Activated effector memory CD4-positive, alpha-beta T cell treated with anti-CD3 and anti-CD28 coated beads, Interleukin-2, amount 50 U/mL, for 16 hours (primary cell): ENCODE data around the gene TP53.
"Not testable (repeated sequence)": the region's sequence is repeated elsewhere in the genome, so short reads cannot be mapped to it uniquely, and the experiment has no call there.

Experiments used
- DNase-seq: peaks from one replicate; pipeline ENCODE4 v3.0.0-alpha.2; 2020

The TP53 gene

DNA sequence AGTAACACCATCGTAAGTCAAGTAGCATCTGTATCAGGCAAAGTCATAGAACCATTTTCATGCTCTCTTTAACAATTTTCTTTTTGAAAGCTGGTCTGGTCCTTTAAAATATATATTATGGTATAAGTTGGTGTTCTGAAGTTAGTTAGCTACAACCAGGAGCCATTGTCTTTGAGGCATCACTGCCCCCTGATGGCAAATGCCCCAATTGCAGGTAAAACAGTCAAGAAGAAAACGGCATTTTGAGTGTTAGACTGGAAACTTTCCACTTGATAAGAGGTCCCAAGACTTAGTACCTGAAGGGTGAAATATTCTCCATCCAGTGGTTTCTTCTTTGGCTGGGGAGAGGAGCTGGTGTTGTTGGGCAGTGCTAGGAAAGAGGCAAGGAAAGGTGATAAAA is 14.1 kb downstream of the TP53 start:
- peak; percentile 70 for DNase-seq

DNA sequence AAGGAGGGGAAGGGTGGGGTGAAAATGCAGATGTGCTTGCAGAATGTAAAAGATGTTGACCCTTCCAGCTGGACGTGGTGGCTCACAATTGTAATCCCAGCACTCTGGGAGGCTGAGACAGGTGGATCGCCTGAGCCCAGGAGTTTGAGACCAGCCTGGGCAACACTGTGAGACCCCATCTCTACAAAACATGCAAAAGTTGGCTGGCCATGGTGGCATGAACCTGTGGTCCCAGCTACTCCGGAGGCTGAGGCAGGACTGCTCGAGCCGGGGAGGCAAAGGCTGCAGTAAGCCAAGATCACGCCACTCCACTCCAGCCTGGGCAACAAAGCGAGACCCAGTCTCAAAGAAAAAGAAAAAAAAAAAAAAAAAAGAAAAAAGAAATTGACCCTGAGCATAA is 18.8 kb downstream of the TP53 start:
- DNase-seq, result no peak

DNA sequence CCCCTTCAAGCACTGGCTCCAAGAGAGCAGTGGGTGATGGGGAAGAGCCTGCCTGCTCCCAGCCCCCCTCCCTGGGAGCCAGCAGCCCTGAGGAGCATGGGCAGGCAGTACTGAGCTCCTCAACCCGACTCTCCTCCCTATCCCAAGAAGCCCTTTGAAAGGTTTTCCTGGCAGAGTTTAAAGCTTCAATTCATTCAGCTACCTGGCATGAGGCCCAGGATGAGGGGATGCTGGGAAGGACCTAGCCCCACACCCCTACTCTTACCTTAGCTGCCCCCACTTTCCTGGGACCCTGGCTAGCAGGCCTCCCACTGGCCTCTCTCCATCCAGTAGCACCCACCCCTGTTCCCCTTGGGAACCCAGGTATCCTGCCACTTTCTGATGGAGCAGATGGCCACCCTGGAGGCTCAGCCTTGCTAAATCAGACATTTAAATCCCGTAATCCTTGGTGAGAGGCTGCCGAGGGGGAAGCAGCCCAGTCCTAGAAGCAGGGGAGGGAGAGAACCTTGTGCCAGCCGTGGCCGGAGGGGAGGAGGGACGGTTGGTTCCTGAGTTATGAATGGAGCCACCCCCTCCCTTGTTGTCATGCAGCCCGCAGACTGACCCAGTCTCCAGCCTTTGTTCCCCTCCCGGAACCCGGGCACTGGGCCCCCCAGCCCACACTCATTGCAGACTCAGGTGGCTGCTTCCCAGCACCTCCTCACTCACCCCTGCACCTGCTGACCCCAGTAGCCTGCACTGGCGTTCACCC is 19.5 kb downstream of the TP53 start:
- no peak for DNase-seq

DNA sequence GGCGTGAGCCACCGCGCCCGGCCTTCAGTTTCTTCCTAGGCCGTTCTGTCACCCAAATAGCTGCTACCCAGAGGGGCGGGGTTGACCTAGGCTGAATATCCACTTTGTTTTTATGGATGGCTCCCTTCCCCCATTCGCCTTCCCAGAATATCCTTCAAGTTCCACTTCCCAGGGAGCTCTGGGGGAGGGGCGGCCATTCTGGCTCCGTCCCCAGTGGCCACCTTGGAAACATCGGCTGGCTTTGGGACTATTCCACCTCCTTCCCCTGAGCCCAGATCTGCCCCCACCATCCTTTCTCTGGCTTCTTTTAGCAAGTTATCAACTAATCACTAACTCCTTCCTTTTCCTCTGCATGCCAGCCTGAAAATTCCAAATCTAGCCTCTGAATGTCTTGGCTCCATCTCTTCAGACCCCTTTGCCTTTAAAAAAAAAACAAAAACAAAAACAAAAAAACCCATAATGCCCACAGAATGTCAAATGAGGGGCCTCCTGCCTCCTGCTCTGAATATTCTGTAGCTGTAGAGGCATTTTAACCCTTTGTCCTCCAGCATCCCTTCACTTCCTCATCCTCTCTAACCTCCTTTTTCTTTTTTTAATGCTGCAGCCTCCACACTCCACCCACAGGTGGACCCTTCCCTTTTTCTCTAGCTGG is 30.2 kb downstream of the TP53 start:
- DNase-seq, result no peak

DNA sequence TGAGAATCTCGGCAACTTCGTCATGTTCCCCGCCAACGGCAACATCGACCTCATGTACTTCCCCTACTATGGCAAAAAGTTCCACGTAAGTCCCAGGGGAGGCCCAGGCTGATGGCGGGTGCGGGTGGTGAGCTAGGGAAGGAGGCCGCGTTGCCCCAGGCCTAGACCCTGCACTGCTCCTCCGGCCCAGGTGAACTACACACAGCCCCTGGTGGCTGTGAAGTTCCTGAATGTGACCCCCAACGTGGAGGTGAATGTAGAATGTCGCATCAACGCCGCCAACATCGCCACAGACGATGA is 31.8 kb downstream of the TP53 start:
- DNase-seq, result no peak

DNA sequence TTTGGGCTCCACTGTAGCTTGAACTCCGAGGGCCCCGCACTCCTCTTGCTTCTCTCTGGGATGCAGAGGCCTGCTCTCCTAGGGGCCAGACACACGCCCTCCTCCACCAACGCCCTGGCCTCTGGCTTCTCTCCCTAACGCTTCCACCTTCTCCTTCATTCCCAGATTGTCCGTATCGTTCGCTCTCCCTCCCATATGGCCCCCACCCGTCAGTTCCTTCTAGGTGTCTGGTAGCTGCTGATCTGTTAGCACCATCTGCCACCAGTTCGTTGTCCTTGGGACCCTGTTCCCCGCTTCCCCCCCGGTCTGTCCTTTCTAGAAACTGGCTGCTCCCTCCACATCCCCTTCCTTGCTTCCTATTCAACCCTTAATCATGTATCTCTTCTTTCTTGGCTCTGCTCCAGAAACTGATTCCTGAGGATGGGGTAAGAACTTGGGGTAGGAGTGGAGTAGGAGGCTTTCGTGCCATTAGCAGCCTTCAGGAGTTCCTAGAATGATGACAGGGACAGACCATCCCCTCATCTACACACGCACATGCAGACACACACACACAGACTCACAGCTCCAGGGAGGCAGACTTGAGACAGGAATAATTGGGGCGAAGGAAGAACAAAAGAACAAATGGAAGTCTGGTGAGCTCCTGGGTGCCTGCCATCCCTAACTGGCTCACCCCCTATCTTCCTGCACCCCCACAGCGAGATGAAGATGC is 32.3 kb downstream of the TP53 start:
- DNase-seq, result no peak

DNA sequence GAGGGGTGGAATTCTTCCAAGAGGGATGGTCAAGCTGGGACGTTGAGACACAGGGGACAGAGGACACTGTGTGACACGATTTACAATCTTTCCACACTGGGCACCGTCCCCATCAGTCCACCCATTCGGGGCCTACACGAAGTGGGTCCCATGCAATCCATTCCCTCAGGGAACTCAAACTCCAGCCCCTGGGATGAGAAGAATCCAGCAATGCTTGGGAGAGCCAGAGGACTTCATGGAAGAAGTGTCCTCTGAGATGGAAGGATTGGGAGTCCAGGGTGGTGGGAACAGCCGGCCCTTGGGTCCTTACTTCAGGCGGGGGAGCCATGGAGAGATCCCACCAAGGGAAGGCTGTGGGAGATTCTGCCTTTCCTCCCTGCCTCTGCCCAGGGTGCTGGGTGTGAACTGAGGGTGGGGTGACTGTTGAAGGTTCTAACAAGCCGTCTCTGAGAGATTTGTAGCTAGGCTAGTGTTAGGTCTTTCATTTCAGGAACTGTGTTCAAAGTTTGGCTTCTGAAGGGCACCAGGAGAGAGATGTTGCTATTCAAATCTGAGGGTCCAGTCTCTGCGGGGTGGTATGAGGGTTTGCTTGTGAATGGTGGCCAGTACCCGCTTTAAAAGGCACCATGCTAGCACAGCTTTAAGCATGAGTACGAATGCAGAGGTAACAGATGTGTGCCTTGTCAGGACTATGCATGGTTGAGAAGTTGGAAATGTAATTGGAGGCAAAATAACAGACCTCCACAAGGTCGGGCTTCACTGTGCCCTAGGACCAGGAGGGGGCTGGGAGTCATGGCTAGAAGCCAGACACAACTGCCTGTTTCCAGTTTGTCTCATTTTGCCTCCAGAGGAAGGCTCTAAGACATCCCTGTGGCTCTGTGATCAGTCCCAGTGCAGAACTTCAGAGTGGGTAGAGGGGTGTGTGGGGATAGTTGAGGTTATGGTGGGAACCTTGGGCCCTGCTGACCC is 34.6 kb downstream of the TP53 start:
- no peak for DNase-seq

DNA sequence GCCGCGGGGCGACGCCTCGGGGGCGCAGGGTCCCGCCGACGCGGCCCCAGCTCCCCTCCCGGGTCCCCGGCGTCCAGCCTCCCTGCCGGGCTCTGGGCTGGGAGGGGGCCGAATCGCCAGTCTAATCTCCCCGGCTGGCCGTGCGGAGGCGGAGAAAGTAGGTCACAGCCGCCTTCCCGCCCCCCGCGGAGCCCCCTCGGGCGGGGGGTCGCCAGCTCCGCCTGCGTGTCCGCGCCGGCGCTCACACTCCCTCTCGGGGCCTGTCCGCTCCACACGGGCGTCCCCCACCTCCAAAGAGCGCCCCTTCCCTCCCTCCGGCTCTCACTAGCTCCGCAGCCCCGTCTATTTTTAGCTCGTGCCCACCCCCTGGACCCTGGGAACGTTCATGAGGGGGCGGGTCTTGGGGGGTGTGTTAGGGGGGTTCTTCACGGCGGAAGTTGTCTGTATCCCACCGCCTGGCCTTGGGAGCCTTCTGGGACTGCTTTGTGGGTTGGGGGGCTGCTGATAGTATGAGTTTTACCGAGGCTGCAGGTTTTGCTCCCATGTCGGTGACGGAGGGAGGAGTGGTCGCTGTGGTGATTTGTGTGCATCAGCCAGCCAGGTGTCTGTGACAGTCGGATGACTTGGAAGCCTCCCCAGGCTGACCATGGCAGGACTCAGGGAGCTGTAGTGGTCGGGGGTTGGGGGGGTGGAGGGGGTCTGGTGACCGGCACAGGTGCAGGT is 35.5 kb downstream of the TP53 start:
- DNase-seq, result no peak

DNA sequence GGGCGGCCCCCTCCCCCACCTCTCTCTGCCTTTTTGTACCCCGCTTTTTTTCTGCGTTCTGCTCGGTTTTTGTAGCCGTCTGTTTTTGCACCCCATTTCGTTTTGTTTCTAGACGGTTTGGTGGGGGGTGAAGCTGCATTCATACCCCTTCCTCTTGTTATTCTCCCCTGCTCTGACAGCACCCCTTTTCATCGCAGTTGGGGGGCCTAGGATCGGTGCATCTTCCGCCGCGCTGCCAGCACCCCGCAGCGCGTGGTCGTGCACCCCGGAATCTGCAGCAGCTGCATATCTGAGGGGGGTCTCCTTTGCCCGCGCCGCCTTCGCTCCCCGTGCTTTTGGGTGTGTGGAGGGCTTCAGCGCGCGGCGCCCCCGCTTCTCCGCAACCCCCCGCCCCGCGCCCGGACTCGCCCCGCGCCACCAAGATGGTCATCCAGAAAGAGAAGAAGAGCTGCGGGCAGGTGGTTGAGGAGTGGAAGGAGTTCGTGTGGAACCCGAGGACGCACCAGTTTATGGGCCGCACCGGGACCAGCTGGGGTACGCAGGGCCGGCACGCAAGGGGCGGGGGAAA is 36.1 kb downstream of the TP53 start:
- DNase-seq, result peak; percentile 62

DNA sequence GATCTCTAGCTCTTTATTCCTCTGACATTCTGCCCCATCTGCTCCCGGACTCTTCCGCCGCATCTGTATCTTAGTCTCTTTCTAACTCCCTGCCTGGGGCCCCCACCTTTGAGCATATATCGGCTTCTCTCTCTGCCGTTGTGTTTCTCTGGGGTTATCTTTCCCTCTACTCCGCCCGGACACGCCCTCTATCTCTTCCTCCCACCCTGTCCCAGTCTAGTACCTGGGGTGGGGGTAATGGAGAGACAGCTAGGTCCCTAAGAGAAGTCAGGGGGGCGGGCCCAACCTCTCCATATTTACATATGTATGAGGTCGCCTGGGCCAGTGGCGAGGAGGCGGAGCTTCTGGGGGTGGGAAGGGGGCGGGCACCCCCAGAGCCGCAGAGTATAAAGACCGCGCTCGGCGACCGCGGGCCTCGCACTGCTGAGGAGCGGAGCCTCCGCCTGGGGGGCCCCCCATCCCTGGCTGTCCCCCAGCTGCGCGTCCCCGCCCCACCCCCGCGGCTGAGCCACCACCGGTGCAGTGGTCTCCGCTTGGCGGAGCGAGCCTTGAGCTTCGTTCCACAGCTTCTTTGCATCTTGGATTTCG is 36.7 kb downstream of the TP53 start, which contains the start of gene ATP1B2:
ATP1B2 (plus strand) TSS at position 418 of the 588 bp plus-strand sequence. CDS start 593 bp downstream, outside the sequence.
- DNase-seq, result peak; percentile 89

DNA sequence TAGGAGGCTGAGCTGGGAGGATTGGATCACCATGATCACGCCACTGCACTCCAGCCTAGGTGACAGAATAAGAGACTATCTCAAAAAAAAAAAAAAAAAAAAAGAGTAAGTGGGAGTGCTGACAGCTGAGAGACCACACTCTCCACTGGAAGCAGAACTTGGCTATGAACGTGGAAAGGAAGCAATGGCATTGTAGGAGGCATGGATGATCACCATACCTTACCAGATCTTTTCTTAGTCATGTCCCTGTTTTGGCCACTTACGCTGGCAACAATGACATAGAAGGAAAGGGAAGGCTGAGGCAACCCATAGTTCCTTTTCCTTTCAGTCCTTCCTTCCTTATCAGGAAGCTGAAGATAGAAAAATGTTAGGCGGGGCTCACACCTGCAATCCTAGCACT is 40.3 kb downstream of the TP53 start:
- DNase-seq, result no peak

DNA sequence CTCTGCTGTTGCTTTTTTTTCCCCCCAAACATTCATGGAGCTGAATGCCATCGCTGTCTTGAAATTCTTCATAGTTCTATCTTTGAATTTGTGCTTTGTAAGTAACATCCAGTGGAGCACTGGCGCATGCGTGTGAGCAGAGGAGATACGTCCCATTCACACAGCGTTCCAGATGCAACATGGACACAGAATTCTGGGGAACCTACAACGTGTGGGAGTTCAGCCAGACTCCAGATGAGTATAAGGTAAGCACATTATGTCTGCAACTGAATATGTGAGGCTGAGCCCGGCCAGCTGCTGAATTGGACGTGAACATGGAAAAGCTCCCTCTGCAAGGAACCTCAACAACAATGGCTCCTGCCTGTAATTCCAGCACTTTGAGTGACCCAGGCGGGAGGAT is 40.8 kb downstream of the TP53 start:
- DNase-seq, result no peak

DNA sequence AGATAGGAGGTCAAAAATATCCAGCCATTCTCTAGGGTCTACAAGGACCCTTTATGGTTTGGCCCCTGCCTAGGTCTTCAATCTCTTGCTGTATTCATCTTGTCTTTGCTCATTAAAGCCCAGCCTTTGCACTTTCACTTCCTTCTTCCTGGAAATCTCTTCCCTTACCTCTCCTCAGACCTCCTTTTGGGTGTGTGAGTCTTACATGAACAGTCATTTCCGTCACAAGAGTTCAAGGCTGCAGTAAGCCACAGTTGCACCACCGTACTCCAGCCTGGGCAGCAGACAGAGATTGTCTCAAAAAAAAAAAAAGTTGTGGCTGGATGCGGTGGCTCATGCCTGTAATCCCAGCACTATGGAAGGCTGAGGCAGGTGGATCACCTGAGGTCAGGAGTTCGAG is 42.5 kb downstream of the TP53 start:
- no peak for DNase-seq

DNA sequence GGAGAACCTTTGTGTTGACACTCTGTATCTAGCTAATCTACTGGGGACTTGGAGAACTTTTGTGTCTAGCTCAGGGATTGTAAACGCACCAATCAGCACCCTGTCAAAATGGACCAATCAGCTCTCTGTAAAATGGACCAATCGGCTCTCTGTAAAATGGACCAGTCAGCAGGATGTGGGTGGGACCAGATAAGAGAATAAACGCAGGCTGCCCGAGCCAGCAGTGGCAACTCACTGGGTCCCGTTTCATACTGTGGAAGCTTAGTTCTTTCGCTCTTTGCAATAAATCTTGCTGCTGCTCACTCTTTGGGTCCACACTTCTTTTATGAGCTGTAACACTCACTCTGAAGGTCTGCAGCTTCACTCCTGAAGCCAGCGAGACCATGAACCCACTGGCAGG is 45.7 kb downstream of the TP53 start:
- not testable (repeated sequence) for DNase-seq

DNA sequence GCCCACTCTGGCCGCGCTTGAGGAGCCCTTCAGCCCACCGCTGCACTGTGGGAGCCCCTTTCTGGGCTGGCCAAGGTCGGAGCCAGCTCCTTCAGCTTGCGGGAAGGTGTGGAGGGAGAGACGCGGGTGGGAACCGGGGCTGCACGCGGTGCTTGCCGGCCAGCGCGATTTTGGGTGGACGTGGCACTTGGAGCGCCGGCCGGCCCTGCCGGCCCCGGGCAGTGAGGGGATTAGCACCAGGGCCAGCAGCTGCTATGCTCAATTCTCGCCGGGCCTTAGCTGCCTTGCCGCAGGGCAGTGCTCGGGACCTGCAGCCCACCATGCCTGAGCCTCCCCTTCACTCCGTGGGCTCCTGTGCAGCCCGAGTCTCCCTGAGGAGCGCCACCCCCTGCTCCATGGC is 46.5 kb downstream of the TP53 start:
- no peak for DNase-seq

DNA sequence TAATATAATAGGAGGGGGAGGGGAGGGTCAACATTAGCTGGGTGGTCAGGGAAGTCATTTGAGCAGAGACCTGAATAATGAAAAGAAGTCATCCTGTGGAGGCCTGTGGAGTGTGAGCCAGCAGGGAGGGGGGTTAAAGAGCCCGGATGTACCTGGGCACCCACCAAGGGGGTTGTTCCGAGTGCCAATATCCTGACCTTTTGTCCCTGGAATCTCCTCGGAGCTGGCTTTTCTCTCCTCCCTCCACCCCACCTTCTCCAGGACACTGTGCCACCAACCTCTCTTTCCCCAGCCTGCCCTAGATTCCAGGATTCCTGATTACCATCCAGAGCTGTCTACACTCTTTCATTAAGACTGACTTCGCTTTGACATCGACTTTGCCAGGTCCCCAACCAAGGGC is 51.1 kb downstream of the TP53 start:
- no peak for DNase-seq

DNA sequence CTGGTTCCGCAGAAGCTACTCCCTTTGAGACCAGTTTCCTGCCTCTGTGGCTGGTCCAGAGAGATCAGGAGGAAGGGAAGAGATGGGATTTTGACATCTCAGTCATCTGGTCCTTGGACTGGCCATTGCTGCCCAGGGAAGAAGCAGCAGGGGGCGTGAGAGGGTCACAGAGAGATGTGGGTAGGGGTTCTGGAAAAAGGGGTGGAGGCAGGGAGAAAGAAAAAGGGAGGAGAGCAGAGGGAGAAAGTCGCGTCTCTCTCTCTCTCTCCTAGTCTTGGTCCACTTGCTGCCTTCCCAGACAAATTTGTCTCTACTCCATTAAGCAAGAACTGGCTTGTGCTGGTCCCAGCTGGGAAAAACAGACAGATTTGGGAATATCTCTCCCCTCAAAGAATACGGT is 52.9 kb downstream of the TP53 start:
- DNase-seq, result no peak

DNA sequence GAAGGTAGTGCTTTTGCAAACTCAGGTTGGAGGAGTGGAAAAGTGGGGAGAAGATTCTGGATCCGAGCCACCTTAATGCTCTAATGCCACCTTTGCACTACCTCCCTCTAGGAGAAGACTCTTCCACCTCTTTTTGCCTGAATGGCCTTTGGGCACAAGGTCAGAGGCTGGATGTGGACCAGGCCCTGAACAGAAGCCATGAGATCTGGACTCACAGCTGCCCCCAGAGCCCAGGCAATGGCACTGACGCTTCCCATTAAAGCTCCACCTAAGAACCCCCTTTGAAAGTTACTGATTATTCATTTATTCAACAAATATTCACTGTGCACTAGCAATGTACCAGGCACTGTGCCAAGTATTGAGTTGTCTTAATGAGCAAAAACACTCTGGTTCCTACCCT is 54.2 kb downstream of the TP53 start:
- DNase-seq, result no peak

DNA sequence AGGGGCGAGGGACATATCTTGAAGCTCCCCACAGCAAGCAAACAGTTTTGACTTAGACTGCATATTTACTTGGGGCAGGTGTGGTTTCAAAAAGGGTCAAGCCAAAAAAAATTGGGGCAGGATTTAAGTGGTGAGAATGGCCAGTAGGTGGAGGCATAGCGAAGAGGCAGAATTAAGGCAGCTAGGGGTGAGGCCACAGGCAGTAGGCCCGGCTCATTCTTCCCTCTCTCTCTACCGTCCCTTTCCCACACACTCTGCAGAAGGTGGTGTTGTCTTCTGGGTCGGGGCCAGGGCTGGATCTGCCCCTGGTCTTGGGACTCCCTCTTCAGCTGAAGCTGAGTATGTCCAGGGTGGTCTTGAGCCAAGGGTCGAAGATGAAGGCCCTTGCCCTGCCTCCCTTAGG is 54.8 kb downstream of the TP53 start:
- no peak for DNase-seq

DNA sequence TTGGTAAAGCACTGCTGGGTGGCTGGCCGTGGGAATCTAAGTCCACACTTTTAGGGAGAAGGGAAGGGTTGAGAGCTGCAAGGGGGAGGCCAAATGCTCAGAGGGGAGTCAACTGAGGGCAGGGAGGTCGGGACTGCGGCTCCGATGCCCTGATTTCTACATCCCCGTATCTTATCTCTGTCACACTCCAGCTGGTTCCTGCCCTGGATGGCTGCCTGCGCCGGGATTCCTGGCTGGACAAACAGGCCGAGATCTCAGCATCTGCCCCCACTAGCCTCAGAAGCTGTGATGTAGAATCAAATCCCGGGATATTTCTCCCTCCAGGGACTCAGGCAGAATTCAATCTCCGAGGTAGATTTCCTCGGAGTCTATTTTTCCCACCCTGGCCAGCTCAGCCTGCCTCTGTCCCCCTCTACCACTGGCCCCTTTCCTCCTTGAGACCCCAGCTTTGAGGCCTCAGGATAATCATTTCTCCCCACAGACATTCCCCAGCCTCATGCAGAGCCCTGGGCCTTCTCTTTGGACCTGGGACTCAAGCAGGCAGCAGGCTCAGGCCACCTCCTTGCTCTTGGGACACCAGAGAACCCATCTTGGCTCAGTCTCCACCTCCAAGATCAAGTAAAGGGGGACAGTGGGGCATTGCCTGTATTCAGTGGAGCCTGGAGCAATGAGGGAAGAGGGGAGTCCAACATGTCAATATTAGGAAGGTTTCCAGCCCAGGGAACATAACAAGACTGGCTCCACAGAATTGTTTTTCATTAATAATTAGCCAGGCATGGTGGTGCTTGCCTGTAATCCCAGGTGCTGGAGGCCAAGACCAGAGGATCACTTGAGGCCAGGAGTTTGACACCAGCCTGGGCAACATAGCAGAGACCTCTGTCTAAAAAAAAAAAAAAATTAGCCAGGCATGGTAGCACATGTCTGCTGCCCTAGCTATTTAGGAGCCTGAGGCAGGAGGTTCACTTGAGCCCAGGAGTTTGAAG is 55.6 kb downstream of the TP53 start:
- no peak for DNase-seq
